Activated T-cell treated with anti-CD3 and anti-CD28 coated beads, Interleukin-2, amount 50 U/mL, for 4 hours (primary cell): ENCODE data around the gene PLD4. TPM values are rescaled to one million over a fixed set of nuclear protein-coding genes. Genes with fewer than 3 reads are reported as not detected.
A peak's percentile ranks its signal among the peaks of the same experiment; 100 is the strongest.
"Not testable (repeated sequence)": the region's sequence is repeated elsewhere in the genome, so short reads cannot be mapped to it uniquely, and the experiment has no call there.

Source experiments
- ATAC-seq, 2 donors: fragments of 200-7000 bp; cut with Tn5 transposase; one replicate each; pipeline ENCODE4 v1.10.0; 2021
- DNase-seq: peaks from one replicate; pipeline ENCODE4 v3.0.0-alpha.2; 2020
- H3K27me3 Mint-ChIP-seq: one replicate; pipeline ENCODE4 v1.8.0; 2021; ENCODE audit warnings: low read depth, mixed read lengths
- H3K36me3 Mint-ChIP-seq: one replicate; pipeline ENCODE4 v1.8.0; 2022; ENCODE audit warnings: mixed read lengths; ENCODE audit not compliant: insufficient read depth
- H3K4me1 Mint-ChIP-seq: one replicate; pipeline ENCODE4 v1.8.0; 2021; ENCODE audit warnings: low read depth, mixed read lengths
- H3K4me3 Mint-ChIP-seq: one replicate; pipeline ENCODE4 v1.8.0; 2021; ENCODE audit warnings: mild to moderate bottlenecking, moderate library complexity, mixed read lengths
- H3K9me3 Mint-ChIP-seq: one replicate; pipeline ENCODE4 v1.8.0; 2021; ENCODE audit warnings: mixed read lengths
- total RNA-seq, 3 donors: library from RNA; stranded (reverse); gene quantifications; one replicate each; pipeline ENCODE4 v1.2.1, GENCODE V29; 2021

PLD4 gene
- total RNA-seq, 3 donors from 2014 or later, result 0.08 TPM; not detected in 2

DNA sequence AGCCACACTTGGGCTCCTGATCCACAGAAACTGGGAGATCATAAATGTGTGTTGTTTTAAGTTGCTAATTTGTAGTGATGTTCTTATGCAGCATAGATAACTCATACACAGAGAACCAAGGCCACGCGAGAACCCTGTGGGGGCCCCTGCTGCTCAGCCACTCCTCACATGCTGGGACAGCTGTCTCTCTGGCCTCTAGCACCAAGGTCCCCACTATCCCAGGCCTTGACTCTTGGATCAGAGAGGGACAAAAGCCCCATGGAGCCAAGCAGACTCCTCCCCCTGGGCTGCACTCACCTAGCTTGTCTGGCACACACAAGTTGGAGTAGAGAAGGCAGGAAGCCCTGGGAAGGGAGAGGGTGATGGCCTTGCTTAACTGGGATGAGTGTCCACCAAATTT lies 11.3 kb downstream of the PLD4 start:
- no peaks in the 10 kb centered on the region for H3K9me3 Mint-ChIP-seq
- no peaks in the 10 kb centered on the region for H3K36me3 Mint-ChIP-seq
- H3K4me3 Mint-ChIP-seq, result no peak overlapping the region
- DNase-seq, result no peak
- H3K4me1 Mint-ChIP-seq, result peaks cover 4% of the 10 kb centered on the region
- H3K27me3 Mint-ChIP-seq, result peaks cover 11% of the 10 kb centered on the region
- ATAC-seq, result no peak

- H3K4me3 Mint-ChIP-seq, result no peak overlapping the region
- peaks cover 11% of the 10 kb centered on the region for H3K27me3 Mint-ChIP-seq
- H3K9me3 Mint-ChIP-seq, result no peaks in the 10 kb centered on the region
- peaks cover 4% of the 10 kb centered on the region for H3K4me1 Mint-ChIP-seq
- peak; percentile 1 for DNase-seq
- H3K36me3 Mint-ChIP-seq, result no peaks in the 10 kb centered on the region
- ATAC-seq, result no peak
These were observed 11.9 kb downstream of the PLD4 start for GRCh38 chr14:104936361-104937155.

DNA sequence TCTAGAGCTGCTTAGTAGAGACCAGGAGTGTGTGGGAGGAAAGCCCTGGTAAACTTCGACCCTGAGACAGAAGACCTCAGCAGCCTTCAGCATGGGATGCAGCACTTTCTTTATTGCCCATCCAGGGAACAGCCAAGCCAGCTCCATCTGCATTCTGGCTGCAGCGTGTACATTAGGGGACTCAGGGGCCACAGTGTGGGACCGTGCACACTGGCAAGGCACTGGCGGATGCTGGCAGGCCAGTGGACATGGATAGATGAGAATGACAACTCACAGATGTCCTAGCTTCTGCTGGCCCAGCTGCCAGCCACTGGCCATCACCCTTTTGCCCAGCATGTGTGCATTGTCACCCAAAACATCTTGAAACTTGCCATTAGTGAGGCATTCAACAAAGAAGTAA lies 12.5 kb downstream of the PLD4 start:
- H3K4me1 Mint-ChIP-seq, result peaks cover 4% of the 10 kb centered on the region
- peak; percentile 1 for DNase-seq
- ATAC-seq, result no peak
- no peaks in the 10 kb centered on the region for H3K36me3 Mint-ChIP-seq
- H3K4me3 Mint-ChIP-seq, result no peak overlapping the region
- no peaks in the 10 kb centered on the region for H3K9me3 Mint-ChIP-seq
- peaks cover 11% of the 10 kb centered on the region for H3K27me3 Mint-ChIP-seq

- no peaks in the 10 kb centered on the region for H3K9me3 Mint-ChIP-seq
- DNase-seq (no peak), ATAC-seq (no peak)
- H3K36me3 Mint-ChIP-seq, result no peaks in the 10 kb centered on the region
- peaks cover 11% of the 10 kb centered on the region for H3K27me3 Mint-ChIP-seq
- H3K4me3 Mint-ChIP-seq, result no peak overlapping the region
- H3K4me1 Mint-ChIP-seq, result peaks cover 4% of the 10 kb centered on the region
These were observed 13.2 kb downstream of the PLD4 start for GRCh38 chr14:104937694-104938365.

DNA sequence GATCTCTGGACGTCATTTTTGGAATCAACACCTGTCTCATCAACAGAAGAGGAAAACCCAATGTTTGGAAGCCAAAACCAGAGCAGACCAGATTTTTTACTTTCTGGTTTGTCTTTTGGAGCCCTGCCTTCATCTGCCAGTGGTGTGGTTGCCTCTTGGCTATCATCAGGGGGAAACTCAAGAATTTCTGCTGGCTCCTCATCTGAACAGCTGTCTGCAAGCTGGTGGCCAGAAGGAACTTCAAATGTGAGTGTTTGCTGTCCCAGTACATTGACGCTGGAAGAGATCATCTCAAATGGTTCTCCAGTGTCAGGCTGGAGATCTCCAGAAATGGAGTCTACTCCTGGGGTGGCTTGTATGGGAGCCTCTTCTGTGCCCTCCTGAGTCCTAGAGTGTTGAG lies 13.8 kb downstream of the PLD4 start:
- Mint-ChIP-seq H3K27me3 (peaks cover 11% of the 10 kb centered on the region), H3K36me3 (no peaks in the 10 kb centered on the region), H3K9me3 (no peaks in the 10 kb centered on the region), H3K4me3 (no peak overlapping the region), H3K4me1 (peaks cover 4% of the 10 kb centered on the region)
- no peak for DNase-seq
- ATAC-seq, result no peak

GRCh38 chr14:104938960-104939359 lies 14.3 kb downstream of the PLD4 start:
- H3K9me3 Mint-ChIP-seq, result no peaks in the 10 kb centered on the region
- ATAC-seq (no peak), DNase-seq (no peak)
- no peaks in the 10 kb centered on the region for H3K36me3 Mint-ChIP-seq
- H3K4me1 Mint-ChIP-seq, result peaks cover 4% of the 10 kb centered on the region
- H3K4me3 Mint-ChIP-seq, result no peak overlapping the region
- peaks cover 11% of the 10 kb centered on the region for H3K27me3 Mint-ChIP-seq

DNA sequence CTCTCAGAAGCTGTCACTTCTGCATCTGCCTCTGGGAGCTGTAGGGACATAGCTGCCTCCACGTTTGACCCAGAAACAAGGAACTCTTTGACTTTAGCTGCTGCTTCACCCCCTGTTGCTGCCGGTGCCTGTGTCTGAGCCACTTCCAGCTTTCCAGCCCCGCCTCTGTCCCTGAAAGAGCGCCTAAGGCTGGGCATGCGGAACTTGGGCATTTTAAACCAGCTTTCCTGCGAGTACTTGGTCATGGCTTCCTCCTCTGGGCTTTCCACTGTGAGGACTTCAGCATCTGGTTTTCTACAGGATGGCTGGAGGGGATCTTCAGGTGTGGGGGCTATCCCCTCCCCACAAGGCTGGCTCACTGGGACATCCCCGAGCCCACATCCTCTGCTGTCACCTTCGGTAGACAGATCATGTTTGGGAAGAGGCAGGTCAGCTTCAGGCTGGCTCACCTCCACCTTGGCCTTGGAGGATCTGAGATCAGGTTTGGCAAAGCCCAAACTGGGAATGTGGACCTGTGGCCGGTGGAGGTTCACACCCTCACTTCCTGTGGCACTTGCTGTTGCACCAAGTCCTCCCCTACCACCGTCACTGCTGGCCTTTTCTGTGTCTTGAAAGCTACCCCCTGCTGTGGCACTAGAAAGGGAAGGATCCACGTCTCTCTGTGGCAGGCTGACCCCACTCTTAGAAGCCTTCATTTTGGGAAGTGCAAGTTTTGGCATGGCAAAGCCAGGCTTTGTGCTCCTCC lies 15.2 kb downstream of the PLD4 start:
- DNase-seq (no peak), ATAC-seq (no peak)
- H3K9me3 Mint-ChIP-seq, result no peaks in the 10 kb centered on the region
- H3K4me3 Mint-ChIP-seq, result no peak overlapping the region
- no peaks in the 10 kb centered on the region for H3K36me3 Mint-ChIP-seq
- no peaks in the 10 kb centered on the region for H3K4me1 Mint-ChIP-seq
- peaks cover 7% of the 10 kb centered on the region for H3K27me3 Mint-ChIP-seq

DNA sequence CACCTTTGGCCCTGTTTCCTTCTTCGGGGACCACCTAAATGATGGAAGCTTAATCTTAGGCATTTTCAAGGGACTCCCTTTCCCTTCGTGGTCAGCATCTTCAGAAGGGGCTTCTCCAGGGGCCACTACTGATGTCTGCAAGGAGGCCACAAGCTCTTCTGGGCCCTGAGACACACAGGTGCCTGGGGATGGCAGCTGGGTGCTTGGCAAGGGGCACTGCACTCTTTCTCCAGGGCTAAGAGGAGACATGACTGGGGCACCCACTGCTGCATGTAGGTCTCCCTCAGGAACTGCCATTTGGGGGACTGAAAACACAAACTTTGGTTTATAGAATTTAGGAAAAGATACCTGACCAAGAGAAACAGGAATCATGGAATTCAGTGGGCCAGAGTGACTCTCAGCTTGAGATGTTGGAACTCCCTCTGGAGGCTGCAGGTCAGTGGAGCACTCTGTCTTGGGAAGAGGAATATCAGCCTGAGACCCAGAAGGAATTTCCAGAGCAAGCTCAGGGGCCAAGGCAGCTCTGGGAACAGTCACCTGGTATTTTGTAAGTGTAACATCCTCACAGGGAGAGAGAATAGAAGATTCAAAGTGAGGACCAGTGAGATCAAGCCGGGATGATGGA lies 16.0 kb downstream of the PLD4 start:
- Mint-ChIP-seq H3K36me3 (no peaks in the 10 kb centered on the region), H3K9me3 (no peaks in the 10 kb centered on the region), H3K4me3 (no peak overlapping the region), H3K27me3 (peaks cover 8% of the 10 kb centered on the region), H3K4me1 (no peaks in the 10 kb centered on the region)
- no peak for ATAC-seq
- no peak for DNase-seq

GRCh38 chr14:104941508-104942365 lies 17.1 kb downstream of the PLD4 start:
- no peak overlapping the region for H3K4me3 Mint-ChIP-seq
- H3K9me3 Mint-ChIP-seq, result no peaks in the 10 kb centered on the region
- ATAC-seq (no peak), DNase-seq (peak; percentile 3)
- no peaks in the 10 kb centered on the region for H3K4me1 Mint-ChIP-seq
- H3K27me3 Mint-ChIP-seq, result peaks cover 8% of the 10 kb centered on the region
- no peaks in the 10 kb centered on the region for H3K36me3 Mint-ChIP-seq

- ATAC-seq, result no peak
- peaks cover 8% of the 10 kb centered on the region for H3K27me3 Mint-ChIP-seq
These were observed 17.9 kb downstream of the PLD4 start for GRCh38 chr14:104942586-104942985.

GRCh38 chr14:104943216-104944015 lies 18.7 kb downstream of the PLD4 start:
- not testable (repeated sequence) for H3K27me3 Mint-ChIP-seq, H3K4me3 Mint-ChIP-seq, H3K9me3 Mint-ChIP-seq, H3K4me1 Mint-ChIP-seq, H3K36me3 Mint-ChIP-seq, ATAC-seq
- peak; percentile 0 for DNase-seq

More at GRCh38 chr14:104942586-104942985, 17.9 kb downstream of the PLD4 start:
- no peaks in the 10 kb centered on the region for H3K4me1 Mint-ChIP-seq
- H3K36me3 Mint-ChIP-seq, result no peaks in the 10 kb centered on the region
- no peaks in the 10 kb centered on the region for H3K9me3 Mint-ChIP-seq
- no peak overlapping the region for H3K4me3 Mint-ChIP-seq
- DNase-seq, result no peak

GRCh38 chr14:104944016-104944308 lies 19.3 kb downstream of the PLD4 start:
- ATAC-seq, result not testable (repeated sequence)

More at GRCh38 chr14:104944016-104944308, 19.3 kb downstream of the PLD4 start:
- not testable (repeated sequence) for DNase-seq, H3K27me3 Mint-ChIP-seq, H3K4me3 Mint-ChIP-seq, H3K36me3 Mint-ChIP-seq, H3K9me3 Mint-ChIP-seq, H3K4me1 Mint-ChIP-seq
